Cardiac muscle cell (in vitro differentiated cells and primary cell): ENCODE data around the gene NAP1L4. TPM values are rescaled to one million over a fixed set of nuclear protein-coding genes. Genes with fewer than 3 reads are reported as not detected.

Experiments used
- DNase-seq, 2 donors: peaks; one replicate each; pipeline versions ENCODE4 v3.0.0 to v3.0.0-alpha.2; 2010 to 2017; ENCODE audit warnings: low read depth in 1 of 2, low spot score in 1 of 2
- H3K27ac ChIP-seq: fragments of 200-600 bp; sonication (generic); 2 replicates; pipeline ENCODE4 v1.5.1; 2016
- H3K27me3 ChIP-seq: fragments of 200-600 bp; sonication (generic); 2 replicates; pipeline ENCODE4 v1.6.0; 2016; ENCODE audit warnings: control low read depth
- H3K36me3 ChIP-seq: fragments of 200-600 bp; sonication (generic); 2 replicates; pipeline ENCODE4 v1.5.1; 2016; ENCODE audit warnings: control low read depth
- H3K4me1 ChIP-seq: fragments of 200-600 bp; sonication (generic); 2 replicates; pipeline ENCODE4 v1.8.1; 2017; ENCODE audit warnings: low read depth, mild to moderate bottlenecking, mixed run types
- H3K4me3 ChIP-seq: fragments of 200-600 bp; sonication (generic); 2 replicates; pipeline ENCODE4 v1.5.1; 2016; ENCODE audit warnings: mild to moderate bottlenecking
- H3K9me3 ChIP-seq: fragments of 200-600 bp; sonication (generic); 2 replicates; pipeline ENCODE4 v1.5.1; 2017; ENCODE audit warnings: low read depth, mild to moderate bottlenecking, control low read depth
- polyA plus RNA-seq: library from polyadenylated mRNA; unstranded; fragments of >200 nt; fragmentation: Nextera tagmentation; extraction: Ambion mirVana; gene quantifications from 2 replicates; pipeline ENCODE4 v1.2.1, GENCODE V29; 2016
- total RNA-seq: library from RNA; depleted of rRNA; stranded (reverse); fragments of >200 nt; gene quantifications from 2 replicates; pipeline ENCODE4 v1.2.3, GENCODE V29; 2016
- TF ChIP-seq, protein P1 (sequence below): IDR thresholded peaks from 2 replicates; pipeline ENCODE4 v1.5.1; 2012; ENCODE audit warnings: low read depth, mild to moderate bottlenecking, low read length

The NAP1L4 gene
- total and polyA plus RNA-seq, 2 experiments from 2014 or later = 132 to 254 TPM

DNA sequence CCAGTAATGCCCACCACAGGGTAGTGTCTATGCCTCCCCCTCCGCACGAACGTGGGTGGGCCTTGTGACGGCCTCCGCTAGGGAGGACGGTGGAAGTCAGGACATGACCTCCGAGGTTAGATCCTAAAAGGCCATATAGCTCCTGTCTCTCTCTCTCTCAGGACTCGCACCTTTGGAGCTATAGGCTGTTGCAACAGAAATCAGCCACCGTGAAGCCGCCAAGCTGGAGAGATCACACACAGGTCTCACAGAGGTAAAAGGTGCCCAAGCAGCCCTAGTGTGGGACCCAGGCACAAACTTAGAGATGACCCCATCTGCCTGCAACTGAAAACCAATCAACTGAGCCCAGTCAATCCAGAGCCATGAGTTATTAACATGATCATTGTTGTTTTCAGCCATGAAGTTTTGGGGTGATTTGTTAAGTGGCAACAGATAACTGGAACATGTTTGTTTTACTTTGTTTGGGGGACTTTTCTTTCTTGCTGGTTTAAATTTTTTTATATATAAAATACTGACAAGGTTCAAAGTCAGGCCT is 7.4 kb upstream of the NAP1L4 start:
- H3K4me1 ChIP-seq = no peaks in the 10 kb centered on the region
- H3K4me3 ChIP-seq = no peak overlapping the region
- H3K27ac ChIP-seq = no peak overlapping the region
- H3K9me3 ChIP-seq = no peaks in the 10 kb centered on the region
- H3K27me3 ChIP-seq = no peaks in the 10 kb centered on the region
- DNase-seq = no peak
- TF ChIP-seq, protein P1, sequence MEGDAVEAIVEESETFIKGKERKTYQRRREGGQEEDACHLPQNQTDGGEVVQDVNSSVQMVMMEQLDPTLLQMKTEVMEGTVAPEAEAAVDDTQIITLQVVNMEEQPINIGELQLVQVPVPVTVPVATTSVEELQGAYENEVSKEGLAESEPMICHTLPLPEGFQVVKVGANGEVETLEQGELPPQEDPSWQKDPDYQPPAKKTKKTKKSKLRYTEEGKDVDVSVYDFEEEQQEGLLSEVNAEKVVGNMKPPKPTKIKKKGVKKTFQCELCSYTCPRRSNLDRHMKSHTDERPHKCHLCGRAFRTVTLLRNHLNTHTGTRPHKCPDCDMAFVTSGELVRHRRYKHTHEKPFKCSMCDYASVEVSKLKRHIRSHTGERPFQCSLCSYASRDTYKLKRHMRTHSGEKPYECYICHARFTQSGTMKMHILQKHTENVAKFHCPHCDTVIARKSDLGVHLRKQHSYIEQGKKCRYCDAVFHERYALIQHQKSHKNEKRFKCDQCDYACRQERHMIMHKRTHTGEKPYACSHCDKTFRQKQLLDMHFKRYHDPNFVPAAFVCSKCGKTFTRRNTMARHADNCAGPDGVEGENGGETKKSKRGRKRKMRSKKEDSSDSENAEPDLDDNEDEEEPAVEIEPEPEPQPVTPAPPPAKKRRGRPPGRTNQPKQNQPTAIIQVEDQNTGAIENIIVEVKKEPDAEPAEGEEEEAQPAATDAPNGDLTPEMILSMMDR = no peak
- no peaks in the 10 kb centered on the region for H3K36me3 ChIP-seq

- Histone ChIP-seq H3K27ac (no peak overlapping the region), H3K36me3 (no peaks in the 10 kb centered on the region), H3K4me1 (no peaks in the 10 kb centered on the region), H3K4me3 (no peak overlapping the region), H3K9me3 (no peaks in the 10 kb centered on the region), H3K27me3 (no peaks in the 10 kb centered on the region)
- TF ChIP-seq, protein P1 = no peak
- no peak for DNase-seq
Measured at GRCh38 chr11:2998073-2998850, 6.1 kb upstream of the NAP1L4 start.

DNA sequence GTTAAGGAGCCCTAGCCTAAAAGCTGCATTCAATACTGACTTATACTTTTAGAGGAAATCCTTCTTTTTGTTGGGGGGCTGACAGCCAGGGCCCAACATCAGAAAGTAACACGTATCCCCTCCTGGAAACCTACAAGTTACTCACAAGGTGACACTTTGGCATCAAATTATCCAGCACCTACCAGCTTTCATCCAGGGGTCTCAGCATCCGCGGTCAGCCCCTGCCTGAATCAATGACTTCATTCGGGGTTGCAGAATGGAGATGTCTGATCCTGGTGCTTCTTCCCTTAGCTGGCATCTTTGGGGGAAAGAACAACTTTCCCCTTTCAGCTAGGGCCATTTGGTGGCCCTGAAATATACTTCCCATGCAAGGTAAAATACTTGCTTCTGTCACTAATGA is 5.3 kb upstream of the NAP1L4 start:
- Histone ChIP-seq H3K4me3 (no peak overlapping the region), H3K27ac (no peak overlapping the region), H3K27me3 (no peaks in the 10 kb centered on the region), H3K4me1 (no peaks in the 10 kb centered on the region), H3K9me3 (no peaks in the 10 kb centered on the region), H3K36me3 (no peaks in the 10 kb centered on the region)
- DNase-seq = no peak
- TF ChIP-seq, protein P1 = no peak

DNA sequence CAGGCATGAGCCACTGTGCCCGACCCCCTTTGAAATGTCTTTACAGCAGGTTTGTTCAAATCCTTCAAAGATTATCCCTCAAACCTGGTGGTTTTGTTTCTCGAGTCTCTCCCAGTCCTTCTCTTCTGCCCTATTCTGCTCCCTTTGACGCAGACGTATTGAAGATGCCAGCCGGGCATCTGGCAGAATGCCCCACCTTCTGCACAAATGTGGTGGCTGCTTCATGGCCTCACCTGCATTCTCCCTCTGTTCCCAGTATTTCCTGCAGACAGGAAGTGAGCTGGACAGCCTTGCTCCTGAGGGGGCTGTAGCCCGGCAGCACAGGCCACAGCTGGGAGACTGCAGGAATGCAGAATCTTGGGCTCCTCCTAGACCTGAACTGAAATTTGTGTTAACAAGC is 4.8 kb upstream of the NAP1L4 start:
- TF ChIP-seq, protein P1 = no peak
- Histone ChIP-seq H3K4me1 (no peaks in the 10 kb centered on the region), H3K4me3 (no peak overlapping the region), H3K36me3 (no peaks in the 10 kb centered on the region), H3K27ac (no peak overlapping the region), H3K27me3 (no peaks in the 10 kb centered on the region), H3K9me3 (no peaks in the 10 kb centered on the region)
- no peak for DNase-seq

DNA sequence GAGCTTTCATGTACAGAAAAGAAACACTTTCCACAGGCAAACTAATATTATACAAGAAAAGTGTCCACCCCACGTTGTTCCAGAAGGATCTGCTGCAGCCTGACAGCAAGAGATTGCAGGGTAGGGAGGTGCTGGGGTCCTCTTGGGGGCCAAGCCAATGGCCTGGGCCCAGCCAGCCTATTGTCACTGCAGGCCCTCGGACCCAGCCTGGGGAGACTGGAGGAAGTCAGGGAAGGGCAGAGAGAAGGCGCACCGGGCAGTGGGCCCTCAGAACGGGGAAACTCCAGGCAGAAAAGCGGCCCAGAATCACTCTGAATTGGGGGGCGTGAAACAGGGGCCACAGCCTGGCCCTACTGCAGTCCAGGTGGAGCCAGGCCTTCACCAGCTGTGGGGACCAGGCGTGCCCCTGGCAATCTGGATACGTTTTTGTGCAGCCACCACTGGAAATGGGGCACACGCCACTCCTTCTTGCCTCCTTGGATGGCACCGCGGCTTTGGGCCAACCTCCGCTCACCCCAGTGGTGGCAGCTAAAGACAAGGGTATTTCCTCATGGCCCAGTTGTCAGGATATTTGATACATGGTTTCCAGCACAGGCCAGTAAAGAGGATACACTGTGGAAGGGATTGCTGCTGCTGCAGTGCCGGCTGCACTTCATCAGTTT is 3.9 kb upstream of the NAP1L4 start:
- TF ChIP-seq, protein P1 = no peak
- Histone ChIP-seq H3K9me3 (no peaks in the 10 kb centered on the region), H3K4me3 (no peak overlapping the region), H3K27ac (no peak overlapping the region), H3K27me3 (no peaks in the 10 kb centered on the region), H3K36me3 (no peaks in the 10 kb centered on the region), H3K4me1 (no peaks in the 10 kb centered on the region)
- DNase-seq = no peak
